GM18951 (cell line): ENCODE results near the gene SELENOM.
"Not testable (repeated sequence)": the region's sequence is repeated elsewhere in the genome, so short reads cannot be mapped to it uniquely, and the experiment has no call there.

Source experiments
- POLR2A ChIP-seq: IDR thresholded peaks from 4 replicates; pipeline ENCODE4 v1.6.1; 2011; ENCODE audit warnings: mild to moderate bottlenecking; ENCODE audit not compliant: insufficient read length, insufficient read depth; ENCODE audit errors: extremely low read depth
- in situ Hi-C: fragments of 300-500 bp; cut with MboI; formaldehyde crosslinking; loops from one replicate; pipeline ENCODE4 v1.12.0; 2022; ENCODE audit warnings: low sequenced_read_pairs, mixed read lengths, inconsistent platforms; ENCODE audit not compliant: unreplicated experiment

Gene SELENOM

DNA sequence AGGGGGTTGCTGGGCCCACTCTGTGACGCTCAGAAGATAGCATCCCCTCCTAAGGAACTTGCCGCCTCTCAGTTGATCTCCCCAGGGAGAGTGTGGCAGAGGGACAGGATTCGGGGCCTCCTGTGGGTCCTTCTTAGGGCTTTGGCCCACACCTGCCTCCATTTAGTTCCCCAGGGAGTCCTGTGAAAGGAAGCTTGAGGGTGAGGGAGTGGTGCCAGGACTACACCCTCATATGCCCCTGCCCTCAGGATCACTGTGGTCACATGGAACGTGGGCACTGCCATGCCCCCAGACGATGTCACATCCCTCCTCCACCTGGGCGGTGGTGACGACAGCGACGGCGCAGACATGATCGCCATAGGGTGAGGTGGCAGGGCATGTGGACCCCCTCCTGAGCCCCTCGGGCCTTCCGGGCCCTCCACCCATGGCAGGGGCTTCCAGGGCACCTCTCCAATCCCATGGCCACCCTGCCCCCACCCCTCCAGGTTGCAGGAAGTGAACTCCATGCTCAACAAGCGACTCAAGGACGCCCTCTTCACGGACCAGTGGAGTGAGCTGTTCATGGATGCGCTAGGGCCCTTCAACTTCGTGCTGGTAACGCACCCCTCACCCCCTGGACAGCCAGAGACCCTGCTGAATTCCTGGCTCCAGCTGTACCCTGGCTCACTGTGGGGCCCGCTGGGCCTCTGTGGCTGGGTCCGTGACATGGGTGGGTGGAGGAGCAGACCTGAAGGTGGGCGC is 18.9 kb upstream of the SELENOM start:
- in situ Hi-C loops: no loop called here
- TF ChIP-seq POLR2A: no peak

DNA sequence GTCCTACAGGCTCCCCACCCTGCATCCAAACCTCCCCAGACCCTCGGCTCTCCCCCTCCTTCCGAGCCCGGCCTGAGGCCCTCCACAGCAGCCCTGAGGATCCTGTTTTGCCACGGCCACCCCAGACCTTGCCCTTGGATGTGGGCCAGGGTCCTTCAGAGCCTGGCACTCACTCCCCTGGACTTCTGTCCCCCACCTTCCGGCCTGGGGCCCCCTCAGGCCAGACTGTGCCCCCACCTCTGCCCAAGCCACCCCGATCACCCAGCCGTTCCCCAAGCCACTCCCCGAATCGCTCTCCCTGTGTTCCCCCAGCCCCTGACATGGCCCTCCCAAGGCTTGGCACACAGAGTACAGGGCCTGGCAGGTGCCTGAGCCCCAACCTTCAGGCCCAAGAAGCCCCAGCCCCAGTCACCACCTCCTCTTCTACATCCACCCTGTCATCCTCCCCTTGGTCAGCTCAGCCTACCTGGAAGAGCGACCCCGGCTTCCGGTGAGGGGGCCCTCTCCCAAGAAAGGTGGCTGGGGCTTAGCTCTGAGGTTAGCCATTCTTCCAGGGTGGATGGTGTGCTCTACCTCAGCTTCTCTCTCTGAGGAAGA is 18.3 kb upstream of the SELENOM start:
- in situ Hi-C loops: no loop called here

DNA sequence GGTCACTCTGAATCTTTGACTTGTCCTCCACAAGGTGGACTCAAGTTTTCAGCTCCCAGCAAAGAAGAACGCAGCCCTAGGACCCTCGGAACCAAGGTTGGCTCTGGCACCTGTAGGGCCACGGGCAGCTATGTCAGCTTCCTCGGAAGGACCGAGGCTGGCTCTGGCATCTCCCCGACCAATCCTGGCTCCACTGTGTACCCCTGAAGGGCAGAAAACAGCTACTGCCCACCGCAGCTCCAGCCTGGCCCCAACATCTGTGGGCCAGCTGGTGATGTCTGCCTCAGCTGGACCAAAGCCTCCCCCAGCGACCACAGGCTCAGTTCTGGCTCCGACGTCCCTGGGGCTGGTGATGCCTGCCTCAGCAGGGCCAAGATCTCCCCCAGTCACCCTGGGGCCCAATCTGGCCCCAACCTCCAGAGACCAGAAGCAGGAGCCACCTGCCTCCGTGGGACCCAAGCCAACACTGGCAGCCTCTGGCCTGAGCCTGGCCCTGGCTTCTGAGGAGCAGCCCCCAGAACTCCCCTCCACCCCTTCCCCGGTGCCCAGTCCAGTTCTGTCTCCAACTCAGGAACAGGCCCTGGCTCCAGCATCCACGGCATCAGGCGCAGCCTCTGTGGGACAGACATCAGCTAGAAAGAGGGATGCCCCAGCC is 17.6 kb upstream of the SELENOM start:
- in situ Hi-C loops: no loop called here
- TF ChIP-seq POLR2A: no peak

More for the DNA sequence above, 18.3 kb upstream of the SELENOM start:
- TF ChIP-seq POLR2A: no peak

DNA sequence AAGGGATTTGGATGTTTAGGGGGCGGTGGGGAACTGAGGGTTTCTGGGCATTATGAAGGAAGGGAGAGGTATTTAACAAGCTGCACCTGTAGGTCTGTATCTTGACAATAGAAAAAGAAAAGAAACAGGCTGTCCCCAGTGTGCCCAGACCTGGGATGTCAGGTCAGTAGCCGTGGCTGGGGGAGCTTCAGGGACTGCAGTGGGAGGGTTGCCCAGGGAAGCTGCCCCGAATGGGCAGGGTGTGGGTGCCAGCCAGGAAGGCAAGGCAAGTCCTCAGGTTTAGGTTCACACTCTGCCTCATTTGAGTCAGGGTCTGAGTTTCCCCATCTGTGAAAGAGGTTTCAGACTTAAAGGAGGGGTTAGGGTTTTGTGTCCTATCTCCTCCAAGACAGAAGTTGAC is 16.9 kb upstream of the SELENOM start:
- in situ Hi-C loops: no loop called here
- no peak for TF ChIP-seq POLR2A

DNA sequence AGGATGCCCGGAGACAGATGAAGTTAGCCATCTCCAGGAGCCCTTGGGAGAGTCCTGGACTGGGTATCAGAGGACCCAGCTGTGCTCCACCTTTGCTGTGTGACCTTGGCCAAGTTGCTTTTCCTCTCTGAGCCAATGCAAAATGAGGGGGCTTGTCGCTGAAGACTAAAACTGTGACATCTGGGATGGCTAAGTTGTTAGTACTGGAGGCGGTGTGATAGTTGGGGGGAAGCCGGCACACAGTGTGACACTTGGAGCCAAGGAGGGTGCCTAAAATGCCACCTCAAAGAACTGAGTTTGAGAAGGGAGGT is 15.9 kb upstream of the SELENOM start:
- no peak for TF ChIP-seq POLR2A
- in situ Hi-C loops: no loop called here

DNA sequence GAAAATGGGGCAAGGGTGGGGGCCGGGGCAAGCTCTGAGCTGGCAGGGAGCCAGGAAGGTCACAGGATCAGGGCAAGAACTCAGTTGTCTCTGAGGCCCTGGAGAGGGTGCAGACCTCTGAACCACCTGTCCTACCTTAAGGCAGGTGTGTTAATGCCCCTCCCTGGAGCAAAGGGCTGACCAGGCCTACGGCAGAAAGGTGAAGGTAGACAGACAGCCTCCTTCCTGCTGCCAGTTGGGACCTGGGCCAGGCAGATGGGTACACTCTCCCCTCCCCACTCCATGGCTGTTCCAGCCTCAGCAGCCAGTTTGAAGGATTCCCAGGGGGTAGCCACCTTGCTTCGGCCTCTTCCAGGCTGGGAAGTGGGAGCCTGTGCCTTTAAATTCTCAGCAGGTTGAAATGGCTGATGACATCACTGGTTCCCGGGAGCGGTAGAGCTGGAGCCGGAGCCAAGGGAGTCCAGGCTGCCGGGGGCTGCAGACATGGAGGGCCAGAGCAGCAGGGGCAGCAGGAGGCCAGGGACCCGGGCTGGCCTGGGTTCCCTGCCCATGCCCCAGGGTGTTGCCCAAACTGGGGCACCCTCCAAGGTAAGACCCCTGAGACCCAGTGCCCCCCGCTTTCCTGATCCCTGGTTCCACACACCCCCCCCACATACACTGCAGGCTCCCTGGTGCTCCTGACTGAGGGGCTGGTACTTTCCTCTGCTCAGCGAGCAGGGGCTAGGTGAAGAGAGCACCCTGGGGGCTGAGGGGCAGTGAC is 15.3 kb upstream of the SELENOM start, which contains the start of gene INPP5J:
Gene INPP5J, plus strand, starts transcription at position 435 of the 760 bp plus-strand sequence. Its CDS starts 49 bp downstream, at position 484.
- no peak for TF ChIP-seq POLR2A
- in situ Hi-C loops: no loop called here

DNA sequence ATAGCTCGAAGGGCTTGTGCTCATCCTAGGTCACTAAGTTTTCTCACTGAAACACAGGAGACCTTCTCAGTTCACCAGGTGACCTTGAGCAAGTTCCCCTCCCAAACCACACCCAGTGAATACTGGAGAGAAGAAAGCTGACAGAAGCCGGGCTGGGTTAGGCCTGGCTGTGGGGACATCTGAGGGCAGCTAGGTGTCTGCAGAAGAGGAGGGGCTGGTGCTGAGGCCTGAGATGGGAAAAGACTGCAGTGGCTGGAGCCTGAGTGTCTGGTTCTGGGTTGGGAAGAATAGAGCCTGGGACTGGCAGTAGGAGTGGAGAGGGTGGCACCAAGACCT is 14.8 kb upstream of the SELENOM start:
- TF ChIP-seq POLR2A: no peak
- in situ Hi-C loops: no loop called here

DNA sequence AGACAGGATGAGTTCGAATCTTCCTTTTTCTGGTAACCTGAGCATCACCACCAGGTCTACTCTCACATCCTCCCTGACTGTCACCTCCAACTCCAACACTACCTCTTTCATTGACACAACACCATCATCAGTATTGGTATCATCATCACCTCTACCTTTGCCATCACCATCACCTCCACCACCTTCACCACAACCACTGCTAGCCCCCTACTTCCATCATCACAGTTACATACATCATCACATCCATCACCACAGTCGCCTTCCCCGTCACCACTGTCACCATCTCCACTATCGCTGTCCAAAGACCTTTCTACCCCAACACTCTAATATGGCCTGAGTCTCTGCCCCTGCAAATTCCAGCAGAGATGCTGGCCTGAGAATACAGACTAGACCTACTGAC is 14.0 kb upstream of the SELENOM start:
- in situ Hi-C loops: no loop called here
- no peak for TF ChIP-seq POLR2A

DNA sequence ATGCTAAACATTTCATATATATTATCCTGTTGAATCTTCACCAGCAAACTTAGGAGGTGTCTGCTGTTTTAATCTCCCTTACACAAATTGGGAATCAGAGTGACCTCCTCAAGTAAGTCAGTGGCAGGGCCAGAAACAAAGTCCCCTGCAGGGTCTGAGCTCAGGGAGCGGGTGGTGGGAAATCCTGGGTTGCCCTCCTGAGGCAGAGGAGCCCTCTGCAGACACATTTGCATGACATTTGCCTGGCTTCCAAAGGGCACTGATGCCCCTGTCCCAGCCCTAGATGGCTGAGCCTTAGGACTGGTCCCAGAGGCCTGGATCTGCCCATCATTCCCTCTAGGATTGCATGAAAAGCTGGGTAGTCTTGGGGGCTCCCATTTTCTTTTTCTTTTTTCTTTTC is 13.3 kb upstream of the SELENOM start:
- TF ChIP-seq POLR2A: no peak
- in situ Hi-C loops: no loop called here

DNA sequence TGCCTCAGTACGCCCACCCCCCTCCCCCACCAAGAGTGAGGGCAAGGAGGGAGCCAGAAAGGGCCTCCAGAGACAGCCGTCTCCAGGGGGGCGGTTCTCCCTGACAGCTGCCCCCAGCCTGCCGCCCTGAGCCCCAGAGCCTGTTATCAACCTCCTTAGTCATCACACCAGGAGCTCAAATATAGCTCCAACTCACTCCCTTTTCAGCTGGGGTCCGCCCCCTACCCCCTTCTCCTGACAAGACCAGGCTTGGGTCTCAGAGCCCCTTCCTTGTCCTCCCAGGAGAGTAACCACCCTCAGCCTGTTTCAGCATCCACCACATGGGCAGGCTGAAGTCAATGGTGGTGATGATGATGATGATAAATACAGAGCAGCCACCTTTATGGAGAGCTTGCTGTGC is 12.9 kb upstream of the SELENOM start:
- TF ChIP-seq POLR2A: no peak
- in situ Hi-C loops: no loop called here

DNA sequence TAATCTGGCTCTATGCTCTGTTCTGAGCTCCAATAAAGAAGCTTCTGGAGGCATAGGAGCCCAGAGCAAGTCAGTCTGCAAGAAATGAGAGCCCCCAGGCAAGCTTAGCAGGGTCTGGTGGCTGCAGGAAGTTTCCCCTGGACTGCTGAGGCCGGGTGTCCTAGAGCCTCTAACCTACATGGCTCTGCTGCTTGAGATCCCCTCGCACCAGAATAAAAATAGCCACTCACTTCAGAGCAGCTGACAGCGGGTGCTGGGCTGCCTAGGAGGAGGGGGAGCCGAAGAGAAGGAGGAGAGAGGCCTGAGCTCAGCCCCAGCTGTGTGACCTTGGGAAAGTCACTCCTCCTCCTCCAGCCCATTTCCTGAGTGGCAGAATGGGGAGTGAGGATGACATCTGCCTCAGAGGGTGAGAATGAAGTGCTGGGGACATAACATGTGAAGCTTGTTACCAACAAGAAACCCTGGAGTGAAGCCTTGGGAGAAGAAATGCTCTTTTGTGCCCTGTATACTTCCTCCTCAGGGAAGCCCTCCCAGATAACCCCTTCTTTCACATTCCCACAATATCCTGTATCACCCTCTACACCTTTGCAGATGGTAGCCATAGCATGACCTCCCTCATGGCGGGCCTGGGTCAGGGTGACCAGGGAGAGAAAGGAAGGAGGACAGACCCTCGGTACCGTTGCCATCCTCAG is 11.8 kb upstream of the SELENOM start:
- no peak for TF ChIP-seq POLR2A

DNA sequence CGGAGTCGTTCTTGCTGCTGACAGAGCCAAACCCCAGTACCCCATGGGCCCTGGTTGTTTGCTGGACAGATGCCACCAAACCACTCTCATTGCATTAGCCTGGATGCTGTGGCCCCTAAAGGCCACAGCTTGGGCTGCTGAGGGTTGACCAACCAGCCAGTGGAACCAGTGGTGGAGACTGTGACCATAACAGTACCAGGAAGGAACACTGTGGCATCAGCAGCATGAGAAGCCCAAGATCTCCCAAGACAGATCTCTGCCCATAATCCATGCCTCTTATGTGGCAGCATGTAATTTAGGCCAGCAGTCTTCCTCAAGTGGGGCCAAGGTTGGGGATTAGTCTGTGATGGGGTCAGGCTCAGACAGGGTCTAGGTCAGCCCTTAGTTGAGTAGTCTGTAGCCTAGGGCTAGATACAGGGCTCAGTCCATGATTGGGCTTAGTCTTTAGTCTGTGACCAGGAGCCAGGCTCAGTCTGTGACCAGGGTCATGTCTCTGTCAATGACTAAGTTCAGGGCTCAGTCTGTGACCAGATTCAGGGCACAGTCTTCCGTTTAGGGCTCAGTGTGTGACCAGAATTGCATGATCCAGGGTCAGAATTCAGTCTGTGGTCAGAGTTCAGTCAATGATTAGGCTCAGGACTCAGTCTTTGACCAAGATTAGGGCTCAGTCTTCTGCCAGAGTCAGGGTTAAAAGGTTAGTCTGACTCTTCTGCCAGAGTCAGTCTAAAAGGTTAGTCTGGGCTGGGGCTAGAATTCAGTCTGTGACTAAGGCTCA is 10.9 kb upstream of the SELENOM start:
- TF ChIP-seq POLR2A: no peak
- in situ Hi-C loops: no loop called here

More for the DNA sequence above, 11.8 kb upstream of the SELENOM start:
- in situ Hi-C loops: no loop called here

DNA sequence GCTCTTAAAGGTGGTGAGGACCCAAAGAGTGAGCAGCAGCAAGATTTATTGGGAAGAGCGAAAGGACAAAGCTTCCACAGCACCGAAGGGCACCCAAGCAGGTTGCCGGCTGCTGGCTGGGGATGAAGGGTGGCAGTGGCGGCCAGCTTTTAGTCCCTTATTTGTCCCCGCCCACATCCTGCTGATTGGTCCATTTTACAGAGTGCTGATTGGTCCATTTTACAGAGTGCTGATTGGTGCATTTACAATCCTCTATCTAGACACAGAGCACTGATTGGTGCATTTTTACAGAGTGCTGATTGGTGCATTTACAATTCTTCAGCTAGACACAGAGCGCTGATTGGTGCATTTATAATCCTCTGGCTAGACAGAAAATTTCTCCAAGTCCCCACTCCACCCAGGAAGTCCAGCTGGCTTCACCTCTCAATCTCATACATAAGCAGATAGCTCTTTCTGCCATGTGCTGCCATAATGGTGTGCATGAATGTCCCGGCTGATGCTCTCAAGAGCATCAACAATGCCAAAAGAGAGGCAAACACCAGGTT is 5.3 kb upstream of the SELENOM start:
- in situ Hi-C loops: not testable (repeated sequence)
